Measurements from ENCODE around the gene BLVRB.

- TF ChIP-seq GABPA (IDR thresholded peaks at IDR 0.05; ENCODE audit: borderline replicate concordance, insufficient read depth, low read length) (no peak), ATF3 (IDR thresholded peaks at IDR 0.05; ENCODE audit: insufficient read depth, low read depth, low read length) (no peak), SIN3A (conservative IDR thresholded peaks at IDR 0.05 in 1 of 2, IDR thresholded peaks at IDR 0.05 in 1 of 2; ENCODE audit: low read depth in 1 of 2, low read length in 2 of 2) (no peak), RFX5 (IDR thresholded peaks at IDR 0.05; ENCODE audit: borderline replicate concordance, low read depth, low read length) (no peak), TCF12 (IDR thresholded peaks at IDR 0.05; ENCODE audit: low read depth, low read length) (no peak), JUN (IDR thresholded peaks at IDR 0.05; ENCODE audit: low read depth, low read length) (no peak), POLR2A (IDR thresholded peaks at IDR 0.05; ENCODE audit: control extremely low read depth in 1 of 2, low read depth in 2 of 2, low read length in 2 of 2) (no peak), RBBP5 (IDR thresholded peaks at IDR 0.05; ENCODE audit: borderline replicate concordance, low read depth, low read length) (no peak), CTCF (IDR thresholded peaks at IDR 0.05; ENCODE audit: control extremely low read depth in 1 of 3, insufficient read depth in 1 of 3, low read depth in 1 of 3, low read length in 3 of 3) (no peak), EP300 (IDR thresholded peaks at IDR 0.05; ENCODE audit: borderline replicate concordance in 1 of 2, low read depth in 2 of 2, low read length in 2 of 2) (no peak), POLR2AphosphoS5 (IDR thresholded peaks at IDR 0.05; ENCODE audit: low read depth, low read length) (no peak), CREB1 (IDR thresholded peaks at IDR 0.05) (no peak), YY1 (IDR thresholded peaks at IDR 0.05; ENCODE audit: low read depth, low read length) (no peak), SP1 (IDR thresholded peaks at IDR 0.05; ENCODE audit: low read depth, low read length) (no peak)
These were observed 46.5 kb upstream of the BLVRB start for GRCh38 chr19:40512110-40512472.

Data from H1 (cell line).